GM10847 (cell line): Measurements from ENCODE around the gene ZNF22.

Experiments
- POLR2A ChIP-seq: IDR thresholded peaks from 2 replicates; pipeline ENCODE4 v1.6.1; 2011; ENCODE audit not compliant: insufficient read length; ENCODE audit errors: extremely low read depth

Gene ZNF22

DNA sequence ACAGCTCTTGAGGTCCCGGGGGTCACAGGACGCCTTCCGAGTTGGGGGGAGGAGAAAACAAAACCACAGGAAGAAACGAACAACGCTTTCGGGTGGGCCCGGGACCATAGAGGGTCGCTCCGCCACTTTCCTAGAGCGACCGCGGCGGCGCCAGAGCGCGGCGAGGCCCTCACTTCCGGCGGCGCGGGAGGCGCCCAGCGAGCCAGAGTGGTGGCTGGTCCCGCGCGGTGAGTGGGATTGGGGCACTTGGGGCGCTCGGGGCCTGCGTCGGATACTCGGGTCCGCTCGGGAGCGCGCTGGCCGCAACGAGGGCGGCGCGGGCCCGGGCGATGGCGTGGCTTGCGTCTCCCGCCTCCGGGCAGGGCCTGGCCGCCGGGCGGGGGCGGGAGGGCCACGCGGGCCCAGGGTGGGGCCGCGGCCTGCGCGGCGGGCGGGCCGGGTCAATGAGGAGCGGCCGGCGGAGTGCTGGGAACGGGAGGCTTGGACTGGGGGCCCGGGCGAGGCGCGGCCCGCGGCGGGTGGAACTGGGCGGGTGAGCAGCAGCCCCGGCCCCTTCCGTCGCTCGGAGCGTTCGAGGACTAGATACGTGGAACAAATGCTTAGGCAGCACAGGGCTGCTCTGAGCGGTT lies at the start of gene ZNF22:
Gene ZNF22, plus strand, starts transcription at position 172 of the 629 bp plus-strand sequence. CDS start 2,446 bp downstream, outside the sequence.
- TF ChIP-seq POLR2A = peak; percentile 63

DNA sequence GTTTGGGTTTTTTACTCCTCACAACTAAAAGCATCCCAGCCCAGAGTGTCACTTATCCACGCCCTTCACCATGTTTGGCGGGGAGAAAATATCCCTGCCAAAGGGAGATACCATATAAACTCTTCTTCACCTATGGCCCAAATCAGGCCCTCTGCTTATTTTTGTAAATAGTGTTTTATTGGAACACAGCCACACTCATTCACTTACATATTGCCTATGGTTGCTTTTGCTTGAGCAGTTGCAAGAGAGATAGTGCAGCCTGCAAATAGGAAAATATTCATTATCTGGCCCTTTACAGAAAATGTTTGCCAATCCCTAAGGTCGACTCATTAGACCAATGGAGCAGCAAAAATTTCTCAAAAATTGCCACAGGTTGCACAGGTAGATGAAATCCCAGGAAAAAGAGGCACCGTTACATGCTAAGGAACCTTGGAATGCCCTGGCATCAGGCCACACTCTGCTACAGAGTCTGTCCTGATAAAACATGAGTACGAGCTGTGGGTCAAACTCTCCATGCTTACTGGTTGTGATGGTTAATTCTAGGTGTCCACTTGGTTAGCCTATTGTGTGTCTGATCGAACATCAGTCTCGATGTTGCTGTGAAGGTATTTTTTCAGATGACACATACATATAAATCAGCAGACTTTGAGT lies 49.0 kb upstream of the ZNF22 start:
- no peak for TF ChIP-seq POLR2A

GRCh38 chr10:44952779-44953231 lies 47.9 kb upstream of the ZNF22 start:
- TF ChIP-seq POLR2A = no peak

DNA sequence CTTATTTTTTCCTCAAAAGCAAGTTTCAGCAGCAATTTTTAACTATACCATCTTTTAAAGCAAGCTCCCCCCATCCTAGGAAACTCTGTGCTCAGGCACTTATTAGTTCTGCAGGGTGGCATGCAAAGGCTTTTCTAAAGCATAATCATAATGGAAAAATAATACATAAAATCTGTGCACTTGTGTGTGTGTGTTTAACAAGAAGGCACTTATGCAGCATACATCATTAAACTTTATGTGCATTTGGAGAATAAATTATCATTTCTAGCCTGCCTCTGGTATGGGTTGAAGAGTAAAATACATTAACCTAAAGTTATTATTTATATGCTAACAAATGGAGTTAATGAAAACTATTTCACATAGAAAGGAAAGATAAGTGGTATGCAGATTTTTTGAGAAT lies 46.7 kb upstream of the ZNF22 start:
- no peak for TF ChIP-seq POLR2A

DNA sequence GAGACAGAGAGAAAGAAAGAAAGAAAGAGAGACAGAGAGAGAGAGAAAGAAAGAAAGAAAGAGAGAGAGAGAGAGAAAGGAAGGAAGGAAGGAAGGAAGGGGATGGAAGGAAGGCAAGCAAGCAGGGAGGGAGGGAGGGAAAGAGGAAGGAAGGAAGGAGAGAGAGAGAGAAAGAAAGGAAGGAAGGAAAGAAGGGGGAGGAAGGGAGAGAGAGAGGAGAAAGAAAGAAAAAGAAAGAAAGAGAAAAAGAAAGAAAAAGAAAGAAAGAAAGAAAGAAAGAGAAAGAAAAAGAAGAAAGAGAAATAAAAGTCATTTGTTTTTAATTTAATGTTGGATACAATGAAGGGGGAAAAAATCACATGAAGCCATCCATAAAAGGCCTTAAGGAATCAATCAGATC lies 45.8 kb upstream of the ZNF22 start:
- TF ChIP-seq POLR2A = no peak

- TF ChIP-seq POLR2A = no peak
These were observed 45.2 kb upstream of the ZNF22 start for GRCh38 chr10:44955413-44956070.

- no peak for TF ChIP-seq POLR2A
These were observed 44.5 kb upstream of the ZNF22 start for GRCh38 chr10:44956226-44956625.

- no peak for TF ChIP-seq POLR2A
These were observed 43.7 kb upstream of the ZNF22 start for GRCh38 chr10:44956717-44957706.

DNA sequence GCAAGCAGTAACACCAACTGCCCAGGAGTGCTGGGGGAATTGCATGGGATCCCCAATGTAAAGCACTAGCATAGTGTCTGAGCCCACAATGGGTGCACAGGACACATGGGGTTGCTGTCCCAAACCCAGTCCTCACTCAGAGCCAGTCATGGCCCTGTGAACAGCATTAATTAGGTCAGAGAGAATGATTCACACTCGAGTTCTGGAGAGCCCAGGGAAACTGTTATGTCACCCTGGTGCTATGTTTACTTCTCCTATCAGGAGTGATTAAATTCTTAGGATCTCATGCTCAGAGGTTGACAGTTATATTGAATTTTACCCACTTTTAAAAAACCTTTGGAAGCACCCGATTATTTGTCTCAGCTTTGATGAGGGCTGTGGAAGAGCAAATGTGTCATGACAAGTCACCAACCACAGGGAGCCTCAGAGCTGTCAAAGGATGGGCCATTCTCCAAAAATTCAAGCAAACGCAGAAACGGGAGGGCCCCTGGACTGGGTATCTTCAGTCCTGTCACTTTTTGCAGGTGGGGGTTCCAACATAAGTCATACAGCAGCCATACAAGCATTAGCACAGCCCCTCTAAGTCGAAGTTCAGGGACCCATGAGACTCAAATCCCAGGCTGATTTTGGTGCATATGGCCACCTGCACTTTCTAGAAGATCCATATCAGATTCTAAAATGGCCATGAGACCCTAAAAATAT lies 42.4 kb upstream of the ZNF22 start:
- TF ChIP-seq POLR2A = no peak

DNA sequence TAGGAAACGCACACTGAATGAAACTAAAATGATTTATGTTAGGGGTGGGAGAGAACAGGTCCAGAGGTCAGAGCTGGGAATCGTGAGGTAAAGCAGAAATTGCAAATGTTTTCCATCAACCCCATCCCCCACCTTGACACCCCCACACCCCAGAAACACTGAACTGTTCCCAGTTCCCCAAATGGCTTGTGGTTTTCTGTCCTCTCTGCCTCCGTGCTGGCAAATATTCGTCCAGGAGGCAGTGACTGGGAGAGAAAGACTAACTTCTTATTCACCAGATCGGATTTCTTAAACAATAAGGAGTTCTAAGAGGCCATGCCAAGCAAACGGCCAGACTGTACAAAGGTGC lies 41.9 kb upstream of the ZNF22 start:
- TF ChIP-seq POLR2A = no peak

- TF ChIP-seq POLR2A = peak; percentile 85
These were observed 41.3 kb upstream of the ZNF22 start, which contains the start of gene RASSF4 for GRCh38 chr10:44959247-44960087. RASSF4 (plus strand) TSS chr10:44959802; CDS start chr10:44970203, 10,401 bp downstream.

DNA sequence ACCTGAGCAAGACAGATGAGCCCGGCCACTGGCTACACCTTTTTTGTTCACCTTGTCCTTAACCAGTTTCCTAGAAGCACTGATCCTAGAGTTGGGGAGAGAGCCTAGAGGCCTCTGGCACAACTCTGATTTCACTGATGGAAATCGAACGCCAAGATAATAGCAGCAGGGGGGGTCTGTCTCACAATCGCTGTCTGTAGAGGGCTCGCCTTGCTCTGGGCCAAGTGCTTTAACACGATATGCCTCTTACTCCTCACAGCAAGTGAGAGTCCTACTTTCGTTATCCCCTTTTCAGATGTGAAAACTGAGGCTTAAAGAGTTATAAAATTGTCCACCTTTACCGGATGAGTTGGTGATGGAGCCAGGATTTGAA lies 40.6 kb upstream of the ZNF22 start:
- TF ChIP-seq POLR2A = no peak

DNA sequence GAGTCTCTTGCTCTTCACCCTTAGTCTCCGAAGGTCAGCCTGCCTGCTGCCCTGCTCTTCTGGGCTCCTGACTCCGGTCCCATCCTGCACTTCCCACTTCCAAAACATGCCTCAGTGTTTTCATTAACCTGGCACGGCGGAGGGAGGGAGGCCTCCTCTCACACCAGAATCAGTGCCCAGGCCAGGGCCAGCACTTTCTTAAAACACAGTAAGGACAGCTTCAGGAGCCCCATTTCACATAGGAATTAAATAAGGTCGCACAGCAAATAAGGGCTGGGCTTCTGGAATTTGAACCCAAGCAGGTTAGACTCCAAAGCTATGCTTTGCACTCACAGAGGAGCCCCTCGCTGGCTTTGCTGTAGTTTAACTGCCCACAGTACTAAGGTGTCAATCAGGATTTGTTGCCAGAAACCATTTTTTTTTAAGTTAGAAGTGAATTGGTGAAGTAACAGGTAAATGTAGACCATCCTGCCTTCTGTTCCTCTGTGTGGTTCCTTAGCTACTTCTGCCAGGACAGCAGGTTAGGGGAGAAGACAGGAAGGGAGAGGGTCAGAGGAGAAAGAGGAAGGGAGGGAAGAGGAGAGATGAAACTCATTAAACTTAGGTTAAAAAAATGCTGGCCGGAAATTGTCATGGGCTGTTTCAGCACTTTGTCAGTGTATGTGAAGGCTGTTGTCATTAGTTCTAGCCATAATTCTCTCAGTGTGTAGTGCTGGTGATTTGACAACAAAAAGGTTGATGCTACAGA lies 40.1 kb upstream of the ZNF22 start:
- no peak for TF ChIP-seq POLR2A
